Fibroblast of lung (primary cell): ENCODE data around the gene DNALI1.

Experiments
- EZH2 ChIP-seq: IDR thresholded peaks from 2 replicates; pipeline ENCODE4 v1.5.1; 2012; ENCODE audit warnings: low read length, control low read depth, mild to moderate bottlenecking; ENCODE audit errors: missing control alignments
- TF ChIP-seq, protein P1 (sequence below), 2 donors: IDR thresholded peaks in 1 of 2; conservative IDR thresholded peaks in 1 of 2; 1 replicate in 1 of 2; 2 replicates in 1 of 2; pipeline ENCODE4 v1.5.1; 2011 to 2012; ENCODE audit warnings: low read length in 2 of 2, control low read depth in 1 of 2, inconsistent platforms in 1 of 2, low read depth in 1 of 2, mild to moderate bottlenecking in 1 of 2

DNA sequence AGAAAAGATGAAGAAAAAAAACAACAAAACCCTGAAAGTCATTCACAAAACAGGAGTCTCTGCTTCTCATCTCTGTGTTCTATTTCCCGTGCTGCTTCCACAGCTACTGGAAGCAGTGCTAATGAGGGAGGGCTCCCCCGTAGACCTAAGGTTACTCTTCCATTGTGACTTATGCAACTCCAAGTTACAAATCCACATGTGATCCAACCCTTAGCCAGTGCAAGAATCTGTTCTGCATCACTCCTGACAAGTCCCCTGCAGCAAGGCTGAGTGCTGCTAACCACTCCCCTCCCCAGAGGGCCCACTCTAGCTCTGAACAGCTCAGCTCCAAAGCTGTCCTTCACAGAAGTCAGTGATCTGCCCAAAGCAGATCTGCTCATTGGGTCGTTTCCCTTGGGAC lies 10.3 kb downstream of the DNALI1 start:
- TF ChIP-seq, protein P1, sequence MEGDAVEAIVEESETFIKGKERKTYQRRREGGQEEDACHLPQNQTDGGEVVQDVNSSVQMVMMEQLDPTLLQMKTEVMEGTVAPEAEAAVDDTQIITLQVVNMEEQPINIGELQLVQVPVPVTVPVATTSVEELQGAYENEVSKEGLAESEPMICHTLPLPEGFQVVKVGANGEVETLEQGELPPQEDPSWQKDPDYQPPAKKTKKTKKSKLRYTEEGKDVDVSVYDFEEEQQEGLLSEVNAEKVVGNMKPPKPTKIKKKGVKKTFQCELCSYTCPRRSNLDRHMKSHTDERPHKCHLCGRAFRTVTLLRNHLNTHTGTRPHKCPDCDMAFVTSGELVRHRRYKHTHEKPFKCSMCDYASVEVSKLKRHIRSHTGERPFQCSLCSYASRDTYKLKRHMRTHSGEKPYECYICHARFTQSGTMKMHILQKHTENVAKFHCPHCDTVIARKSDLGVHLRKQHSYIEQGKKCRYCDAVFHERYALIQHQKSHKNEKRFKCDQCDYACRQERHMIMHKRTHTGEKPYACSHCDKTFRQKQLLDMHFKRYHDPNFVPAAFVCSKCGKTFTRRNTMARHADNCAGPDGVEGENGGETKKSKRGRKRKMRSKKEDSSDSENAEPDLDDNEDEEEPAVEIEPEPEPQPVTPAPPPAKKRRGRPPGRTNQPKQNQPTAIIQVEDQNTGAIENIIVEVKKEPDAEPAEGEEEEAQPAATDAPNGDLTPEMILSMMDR (conservative IDR thresholded peaks at IDR 0.05 in 1 of 2, IDR thresholded peaks at IDR 0.05 in 1 of 2; ENCODE audit: low read depth in 1 of 2, low read length in 2 of 2), result no peak
- TF ChIP-seq EZH2, result no peak
